GM12878 (cell line): ENCODE results near the gene PRKAR2B. TPM values are rescaled to one million over a fixed set of nuclear protein-coding genes. Genes with fewer than 3 reads are reported as not detected.

Experiments used
- ATAC-seq: fragments of 200-7000 bp; cut with Tn5 transposase; 3 replicates; pipeline ENCODE4 v1.9.1; 2020; ENCODE audit warnings: mild to moderate bottlenecking, moderate library complexity
- BruUV-seq: library from RNA; stranded (reverse); fragments of 400-500 nt; replicated peaks from 2 replicates; lab custom pipeline; 2021; lab: Mats Ljungman, UMichigan
- CTCF ChIA-PET: fragments of 300-600 bp; sonication (Branson Sonifier 250); formaldehyde crosslinking; extraction: SDS; loops from one replicate; lab custom pipeline; 2021; ENCODE audit warnings: inconsistent platforms; lab: Yijun Ruan, JAX
- POLR2A ChIA-PET: fragments of 350-600 bp; formaldehyde crosslinking; extraction: SDS; loops from one replicate; lab custom pipeline; 2021; ENCODE audit warnings: inconsistent platforms; lab: Charles Lee
- RAD21 ChIA-PET: fragments of 300-600 bp; sonication (Branson Sonifier 250); formaldehyde crosslinking; loops from one replicate; lab custom pipeline; 2023; ENCODE audit warnings: antibody characterized with exemption; ENCODE audit not compliant: unreplicated experiment; lab: Charles Lee
- SMC1A ChIA-PET: fragments of 300-600 bp; sonication (Branson Sonifier 250); formaldehyde crosslinking; loops from one replicate; lab custom pipeline; 2023; ENCODE audit not compliant: unreplicated experiment, uncharacterized antibody; lab: Charles Lee
- DNase-seq: peaks from one replicate; pipeline ENCODE4 v3.0.0-alpha.2; 2011; ENCODE audit warnings: low read depth, low spot score
- FAIRE-seq: peaks from 3 replicates; lab custom pipeline; 2011; peaks lifted over from hg19 to GRCh38; lab: Jason Lieb, UNC
- H2AFZ ChIP-seq: 2 replicates; pipeline ENCODE4 v1.6.0; 2011; ENCODE audit warnings: low read depth, low read length, control low read depth; ENCODE audit not compliant: control insufficient read depth
- H3K27ac ChIP-seq: 2 replicates; pipeline ENCODE4 v1.5.1; 2011; ENCODE audit warnings: control low read depth; ENCODE audit not compliant: control insufficient read depth, insufficient read depth
- H3K27me3 ChIP-seq, 2 experiments: replicated peaks in 1 of 2; 2 replicates each; pipeline versions ENCODE4 v1.6.0 to v1.6.1; 2011; ENCODE audit warnings: low read length in 1 of 2; ENCODE audit not compliant: control insufficient read depth in 2 of 2, insufficient read depth in 2 of 2
- H3K36me3 ChIP-seq, 2 experiments: 2 replicates each; pipeline ENCODE4 v1.5.1; 2011; ENCODE audit warnings: low read length in 1 of 2; ENCODE audit not compliant: control insufficient read depth in 2 of 2, insufficient read depth in 2 of 2
- H3K4me1 ChIP-seq: 2 replicates; pipeline ENCODE4 v1.6.1; 2011; ENCODE audit warnings: mild to moderate bottlenecking, low read length, moderate library complexity, mixed read lengths; ENCODE audit not compliant: control insufficient read depth, insufficient read depth
- H3K4me2 ChIP-seq: 2 replicates; pipeline ENCODE4 v1.6.0; 2011; ENCODE audit warnings: control low read depth; ENCODE audit not compliant: control insufficient read depth, insufficient read depth
- H3K4me3 ChIP-seq: fragments of 200-600 bp; sonication (generic); 2 replicates; pipeline ENCODE4 v1.5.1; 2016
- H3K79me2 ChIP-seq: 2 replicates; pipeline ENCODE4 v1.6.0; 2011; ENCODE audit warnings: low read length; ENCODE audit not compliant: control insufficient read depth, insufficient read depth
- H3K9ac ChIP-seq: 2 replicates; pipeline ENCODE4 v1.8.0; 2011; ENCODE audit warnings: low read length, control low read depth, mixed read lengths; ENCODE audit not compliant: control insufficient read depth, insufficient read depth
- H3K9me3 ChIP-seq: replicated peaks from 3 replicates; pipeline ENCODE4 v1.5.1; 2011; ENCODE audit warnings: mild to moderate bottlenecking, low read length; ENCODE audit not compliant: control insufficient read depth, insufficient read depth
- H4K20me1 ChIP-seq: 2 replicates; pipeline ENCODE4 v1.6.0; 2011; ENCODE audit not compliant: control insufficient read depth, insufficient read depth
- BCL11A ChIP-seq: IDR thresholded peaks from 2 replicates; pipeline ENCODE4 v1.6.1; 2011; ENCODE audit warnings: low read depth, low read length
- BMI1 ChIP-seq: fragments of 450-650 bp; IDR thresholded peaks from 2 replicates; pipeline ENCODE4 v1.6.1; 2016; ENCODE audit warnings: mild to moderate bottlenecking, moderate library complexity, borderline replicate concordance
- BRCA1 ChIP-seq: IDR thresholded peaks from 2 replicates; pipeline ENCODE4 v1.6.1; 2011; ENCODE audit warnings: low read depth, low read length, improper control_type of control experiment
- CBX3 ChIP-seq: fragments of 200-600 bp; sonication (generic); IDR thresholded peaks from 2 replicates; pipeline ENCODE4 v1.6.1; 2016; ENCODE audit warnings: low read depth, borderline replicate concordance
- CBX5 ChIP-seq: sonication (generic); IDR thresholded peaks from 2 replicates; pipeline ENCODE4 v1.6.1; 2016; ENCODE audit warnings: low read depth, moderate library complexity, mild to moderate bottlenecking, inconsistent platforms
- CHD1 ChIP-seq: IDR thresholded peaks from 2 replicates; pipeline ENCODE4 v1.6.1; 2012; ENCODE audit warnings: low read depth, low read length, improper control_type of control experiment
- HDAC6 ChIP-seq: fragments of 200-600 bp; sonication (generic); IDR thresholded peaks from one replicate; pipeline ENCODE4 v1.8.0; 2017; ENCODE audit warnings: antibody characterized with exemption; ENCODE audit not compliant: unreplicated experiment
- IKZF2 ChIP-seq, 2 experiments: fragments of 450-650 bp; IDR thresholded peaks; 2 replicates each; pipeline ENCODE4 v1.6.1; 2017; ENCODE audit warnings: mild to moderate bottlenecking in 2 of 2, moderate library complexity in 2 of 2
- NFIC ChIP-seq: IDR thresholded peaks from 2 replicates; pipeline ENCODE4 v1.6.1; 2012; ENCODE audit warnings: low read depth, mild to moderate bottlenecking, inconsistent platforms, low read length, moderate library complexity
- POLR2AphosphoS2 ChIP-seq: IDR thresholded peaks from 2 replicates; pipeline ENCODE4 v1.6.1; 2011; ENCODE audit warnings: low read depth, mild to moderate bottlenecking, low read length, improper control_type of control experiment, moderate library complexity
- POLR2AphosphoS5 ChIP-seq: IDR thresholded peaks from 2 replicates; pipeline ENCODE4 v1.6.1; 2011; ENCODE audit warnings: mild to moderate bottlenecking, low read length, inconsistent platforms
- RCOR1 ChIP-seq: conservative IDR thresholded peaks from 2 replicates; pipeline ENCODE4 v1.6.1; 2012; ENCODE audit warnings: low read depth, low read length, improper control_type of control experiment
- RELA ChIP-seq: fragments of 450-650 bp; IDR thresholded peaks from 2 replicates; pipeline ENCODE4 v1.8.0; 2014; ENCODE audit warnings: borderline replicate concordance; ENCODE audit not compliant: partially characterized antibody
- SREBF2 ChIP-seq: IDR thresholded peaks from 2 replicates; pipeline ENCODE4 v1.6.1; 2012; ENCODE audit warnings: mild to moderate bottlenecking, low read length
- SUPT20H ChIP-seq: IDR thresholded peaks from 2 replicates; pipeline ENCODE4 v1.6.1; 2011; ENCODE audit warnings: low read depth, mild to moderate bottlenecking, low read length, moderate library complexity, borderline replicate concordance; ENCODE audit not compliant: control insufficient read depth
- TCF3 ChIP-seq: IDR thresholded peaks from 2 replicates; pipeline ENCODE4 v1.6.1; 2012; ENCODE audit warnings: low read depth, mild to moderate bottlenecking, low read length, borderline replicate concordance; ENCODE audit not compliant: insufficient read depth
- YY1 ChIP-seq: IDR thresholded peaks from 2 replicates; pipeline ENCODE4 v1.6.1; 2011; ENCODE audit warnings: low read depth, mild to moderate bottlenecking, low read length
- WGBS: methylation state at CpG from one replicate; pipeline ENCODE4 v1.1.6; 2016; ENCODE audit warnings: low lambda C conversion rate; ENCODE audit not compliant: insufficient replicate concordance, insufficient coverage; ENCODE audit errors: missing lambda C conversion rate; 5-methylcytosine and 5-hydroxymethylcytosine counted together
- in situ Hi-C: fragments of 300-500 bp; cut with MboI; formaldehyde crosslinking; loops from 9 replicates; pipeline ENCODE4 v1.14.3; 2018; ENCODE audit warnings: mixed read lengths
- intact Hi-C: fragments of 100-400 bp; cut with micrococcal nuclease; formaldehyde crosslinking; loops from one replicate; pipeline ENCODE4 v1.14.2; 2022; ENCODE audit not compliant: unreplicated experiment
- polyA plus RNA-seq, 11 experiments: library from polyadenylated mRNA; depleted of rRNA in 4 of 11; unstranded in 6 of 11; stranded (reverse) in 5 of 11; fragments of >200 nt; fragmentation: Nextera tagmentation in 4 of 11; fragmentation: Illumina TruSeq in 1 of 11; extraction: Ambion mirVana in 4 of 11; extraction: Trizol in 1 of 11; gene quantifications; 1 replicate in 1 of 11; 2 replicates in 10 of 11; pipeline versions ENCODE4 v1.2.1 to v1.2.3, GENCODE V29; 2011 to 2016; ENCODE audit warnings: inconsistent platforms in 2 of 11, missing spikeins in 2 of 11, low read depth in 1 of 11
- total RNA-seq, 4 experiments: library from RNA; depleted of rRNA in 3 of 4; stranded (reverse); fragments of >200 nt in 3 of 4; fragmentation: Illumina TruSeq in 1 of 4; extraction: Trizol in 1 of 4; gene quantifications; 2 replicates each; pipeline versions ENCODE4 v1.2.1 to v1.2.3, GENCODE V29; 2013 to 2021
- TF ChIP-seq, protein P1 (sequence below): IDR thresholded peaks from 2 replicates; pipeline ENCODE4 v1.6.1; 2011; ENCODE audit warnings: borderline replicate concordance, low read depth, mild to moderate bottlenecking, moderate library complexity, low read length; ENCODE audit not compliant: insufficient read depth, poor library complexity, severe bottlenecking

Gene PRKAR2B
- total and polyA plus RNA-seq, 10 of the 15 experiments (the other 5 are each of a cell fraction or from before 2014, with no cell fraction given) = 0.01 to 0.18 (median 0.04) TPM; not detected in 4

GRCh38 chr7:107068156-107068555, 23.7 kb downstream of the PRKAR2B start (continued):
- TF ChIP-seq BRCA1 (no peak), HDAC6 (no peak), CBX3 (no peak)

DNA sequence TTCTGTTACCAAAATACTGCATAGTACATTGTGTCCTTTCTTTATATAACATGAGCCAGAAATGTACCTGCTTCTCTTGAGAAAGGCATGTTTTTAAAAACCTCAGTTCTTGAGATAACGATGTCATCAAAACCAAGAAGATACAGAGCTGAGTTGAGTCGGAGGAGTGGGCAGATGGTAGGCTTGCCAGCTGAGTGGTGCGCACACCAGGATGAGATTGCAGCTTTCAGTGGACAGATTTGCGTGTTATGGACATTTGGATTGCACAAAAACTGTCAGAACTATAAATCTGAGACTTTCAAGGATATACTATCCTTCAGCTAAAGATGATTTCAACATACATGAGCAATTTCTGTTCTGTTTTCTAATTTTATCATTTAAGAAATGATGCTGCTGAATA, 25.0 kb downstream of the PRKAR2B start:
- TF ChIP-seq CBX5 = no peak
- TF ChIP-seq SREBF2 = no peak
- TF ChIP-seq BCL11A = no peak
- TF ChIP-seq, protein P1, sequence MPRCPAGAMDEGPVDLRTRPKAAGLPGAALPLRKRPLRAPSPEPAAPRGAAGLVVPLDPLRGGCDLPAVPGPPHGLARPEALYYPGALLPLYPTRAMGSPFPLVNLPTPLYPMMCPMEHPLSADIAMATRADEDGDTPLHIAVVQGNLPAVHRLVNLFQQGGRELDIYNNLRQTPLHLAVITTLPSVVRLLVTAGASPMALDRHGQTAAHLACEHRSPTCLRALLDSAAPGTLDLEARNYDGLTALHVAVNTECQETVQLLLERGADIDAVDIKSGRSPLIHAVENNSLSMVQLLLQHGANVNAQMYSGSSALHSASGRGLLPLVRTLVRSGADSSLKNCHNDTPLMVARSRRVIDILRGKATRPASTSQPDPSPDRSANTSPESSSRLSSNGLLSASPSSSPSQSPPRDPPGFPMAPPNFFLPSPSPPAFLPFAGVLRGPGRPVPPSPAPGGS = no peak
- TF ChIP-seq POLR2AphosphoS5 = no peak
- TF ChIP-seq IKZF2 (IDR thresholded peaks at IDR 0.05) = no peak
- no peak for TF ChIP-seq POLR2AphosphoS2
- no peak for TF ChIP-seq RCOR1
- no peak for TF ChIP-seq RELA
- no peak for TF ChIP-seq BMI1
- no peak for TF ChIP-seq SUPT20H
- TF ChIP-seq YY1 = no peak
- no peak for TF ChIP-seq TCF3
- TF ChIP-seq CHD1 = no peak
- TF ChIP-seq NFIC = no peak
- WGBS = 62% methylated on average over 4 of the region's 4 CpGs
- Histone ChIP-seq H3K4me1 (no peaks in the 10 kb centered on the region), H3K9ac (no peak overlapping the region), H3K27me3 (peaks cover 0 to 2% of the 10 kb centered on the region in 2 experiments; a peak in 1 of 4 replicates), H3K79me2 (no peaks in the 10 kb centered on the region), H3K4me3 (no peak overlapping the region), H3K4me2 (no peak overlapping the region), H2AFZ (no peak overlapping the region), H4K20me1 (no peaks in the 10 kb centered on the region), H3K36me3 (no peaks in the 10 kb centered on the region), H3K27ac (no peak overlapping the region), H3K9me3 (no peaks in the 10 kb centered on the region)
- DNase-seq (no peak), FAIRE-seq (no peak), ATAC-seq (no peak)
- ChIA-PET CTCF (no interaction called here), POLR2A (no interaction called here), SMC1A (no interaction called here), RAD21 (no interaction called here)
- intact Hi-C loops = no loop called here
- in situ Hi-C loops = no loop called here
- BruUV-seq = no TSS peak
